GM21786 (cell line): ENCODE measurements around the gene ARFGEF2.
"Not testable (repeated sequence)": the region's sequence is repeated elsewhere in the genome, so short reads cannot be mapped to it uniquely, and the experiment has no call there.

ENCODE experiments used
- ATAC-seq: cut with Tn5 transposase; IDR thresholded peaks from one replicate; pipeline ENCODE4 v1.9.1; 2021; ENCODE audit not compliant: unreplicated experiment

The ARFGEF2 gene

DNA sequence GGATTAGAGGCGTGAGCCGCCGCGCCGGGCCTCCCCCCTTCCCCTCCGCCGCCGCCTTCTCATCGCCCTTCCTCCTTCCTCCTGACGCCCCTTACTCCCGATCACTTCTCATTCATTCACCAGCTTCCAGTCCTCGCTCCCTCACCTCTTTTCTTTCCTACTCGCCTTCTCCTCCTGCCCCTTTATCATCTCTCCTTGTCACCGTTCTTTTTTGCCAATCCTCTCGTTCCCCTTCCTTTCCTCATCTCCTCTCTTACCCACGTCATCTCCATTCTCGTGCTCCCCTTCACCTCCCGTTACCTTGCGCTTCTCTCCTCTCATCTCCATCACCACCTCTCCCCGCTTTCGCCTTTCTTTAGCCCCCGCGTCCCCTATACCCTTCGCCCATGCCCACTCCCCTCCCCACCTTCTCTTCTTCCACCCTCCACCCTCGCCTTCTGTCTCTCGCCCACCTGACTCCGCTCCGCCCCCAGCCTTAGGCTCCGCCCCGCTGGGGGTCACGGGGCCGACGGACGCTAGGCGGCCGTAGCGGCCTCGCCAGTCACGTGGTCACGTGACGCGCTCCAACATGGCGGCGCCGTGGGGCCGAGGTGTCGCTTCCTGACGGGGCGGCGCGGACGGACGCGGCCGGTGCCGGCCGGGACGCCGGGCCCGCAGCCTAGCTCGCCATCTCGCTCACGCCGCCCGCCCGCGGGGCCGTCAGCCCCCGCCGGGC is at the start of gene ARFGEF2:
ARFGEF2 (plus strand) TSS at position 544 of the 715 bp plus-strand sequence. CDS start 179 bp downstream, outside the sequence.
- ATAC-seq: peak; percentile 75

DNA sequence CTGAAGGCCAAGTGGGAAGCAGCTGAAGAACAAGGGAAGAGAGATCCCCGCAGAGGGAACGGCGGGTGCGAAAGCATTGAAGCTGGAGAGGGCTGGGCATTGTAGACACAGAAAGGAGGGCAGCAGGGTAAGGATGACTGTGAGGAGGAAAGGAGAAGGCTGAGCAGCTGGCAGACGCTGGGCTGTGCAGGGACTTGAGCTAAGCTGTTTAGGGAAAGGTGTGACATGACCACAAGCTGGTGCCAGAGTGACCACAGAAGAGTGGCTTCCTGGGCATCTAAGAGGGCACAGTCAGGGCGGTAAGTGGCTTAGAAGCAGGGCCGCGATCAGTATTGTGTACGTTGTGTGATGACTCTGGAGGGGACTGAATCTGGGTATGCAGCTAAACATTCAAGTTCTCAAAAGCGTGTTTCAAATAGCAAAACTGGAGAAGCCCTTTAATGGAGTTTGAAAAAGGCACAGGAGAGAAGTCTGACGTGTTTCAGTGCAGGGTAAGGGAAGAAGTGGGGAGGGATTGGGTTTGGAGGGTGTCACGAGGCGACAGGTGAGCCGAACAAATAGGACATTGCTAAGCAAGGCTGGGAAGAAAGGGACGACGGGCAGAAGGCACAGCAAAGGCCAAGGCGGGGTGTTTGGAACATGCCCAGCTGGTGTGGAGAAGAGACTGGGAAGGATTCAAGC is 46.1 kb upstream of the ARFGEF2 start:
- ATAC-seq: no peak

DNA sequence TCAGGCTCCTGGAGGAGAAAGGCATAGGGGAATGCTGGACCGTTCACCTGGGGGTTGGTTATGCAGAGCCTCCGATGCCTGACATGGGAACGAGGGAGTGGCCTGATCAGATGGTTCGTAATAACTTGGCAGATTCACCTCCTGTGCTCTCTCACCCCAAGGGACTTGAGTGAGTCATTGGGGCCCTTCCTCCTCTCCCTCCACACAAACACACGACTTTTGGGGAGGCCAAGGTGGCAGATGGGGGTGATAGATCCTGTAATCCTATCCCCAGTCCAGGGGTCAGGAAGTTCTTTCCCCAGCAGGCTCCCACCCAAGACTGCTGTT is 45.6 kb upstream of the ARFGEF2 start:
- ATAC-seq: no peak

DNA sequence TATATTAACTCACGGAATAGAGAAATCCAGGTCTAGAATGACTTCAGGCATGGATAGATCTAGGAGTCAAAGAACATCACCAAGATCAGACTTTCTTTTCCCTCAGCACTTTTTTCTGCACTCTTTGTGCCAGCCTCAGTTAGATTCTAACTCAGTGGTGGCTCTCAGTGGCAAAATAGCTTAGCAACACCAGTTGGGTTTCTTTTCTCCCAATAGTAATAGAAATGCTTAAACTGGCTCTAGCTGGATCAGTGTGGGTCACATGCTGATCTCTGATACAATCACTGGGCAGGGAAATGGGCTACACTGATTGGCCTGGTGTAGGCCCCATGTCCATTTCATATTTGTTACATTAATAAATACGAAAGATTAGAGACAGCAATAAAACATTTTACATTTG is 44.2 kb upstream of the ARFGEF2 start:
- no peak for ATAC-seq

DNA sequence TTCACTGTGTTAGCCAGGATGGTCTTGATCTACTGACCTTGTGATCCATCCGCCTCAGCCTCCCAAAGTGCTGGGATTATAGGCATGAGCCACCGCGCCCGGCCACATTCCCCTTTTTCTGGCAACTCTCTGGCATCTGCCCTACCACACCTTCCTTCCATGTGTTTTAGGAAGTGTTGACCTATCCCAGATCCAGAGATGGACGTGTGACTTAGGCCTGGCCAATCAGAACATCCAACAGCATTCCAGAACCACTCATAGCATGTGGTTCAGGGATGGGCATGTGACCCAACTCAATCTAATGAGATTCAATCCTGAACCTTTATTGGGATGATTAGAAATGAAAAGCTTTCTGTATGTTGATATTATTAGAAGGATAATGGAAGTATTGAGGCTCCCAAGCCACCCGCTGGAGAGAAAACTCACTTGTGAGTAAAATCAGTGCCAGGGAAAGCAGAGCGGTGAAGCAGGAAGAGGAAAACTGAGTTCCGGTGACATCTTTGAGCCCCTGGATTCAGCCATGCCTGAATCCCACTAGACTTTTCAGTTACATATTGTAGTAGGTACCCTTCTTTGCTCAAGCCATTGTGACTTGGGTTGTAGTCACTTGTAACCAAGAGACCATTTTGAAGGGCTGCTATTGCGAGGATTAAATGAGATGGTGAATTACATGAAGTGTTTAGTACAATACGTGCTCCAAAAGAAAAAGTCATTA is 42.8 kb upstream of the ARFGEF2 start:
- ATAC-seq: no peak

DNA sequence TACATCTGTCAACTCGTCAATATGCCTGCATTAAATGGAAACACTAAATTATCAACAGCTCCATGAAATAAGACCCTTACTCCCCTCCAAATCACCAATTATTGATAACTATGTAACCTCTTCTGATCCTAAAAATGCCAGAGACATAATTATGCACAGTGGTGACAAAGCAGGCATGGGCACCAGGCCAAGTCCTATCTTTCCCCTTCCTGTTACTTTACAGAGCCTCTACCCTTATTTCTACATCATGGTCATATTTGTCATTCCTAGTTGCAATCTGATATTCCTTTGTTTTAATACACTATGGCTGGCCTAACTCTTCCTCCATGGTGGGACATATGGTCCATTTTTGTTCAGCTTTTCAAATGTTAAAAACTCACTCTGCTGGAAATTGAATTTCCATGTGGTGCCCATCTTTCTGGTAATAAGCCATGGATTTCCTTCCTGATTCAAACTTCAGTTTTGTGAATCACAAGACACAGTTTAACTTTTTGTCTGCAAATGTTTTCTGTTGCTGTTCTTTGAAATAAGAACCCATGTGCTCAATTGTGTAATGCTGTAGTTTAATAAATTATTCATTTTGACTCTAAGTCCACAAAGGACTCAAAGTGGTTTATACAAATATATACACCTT is 41.8 kb upstream of the ARFGEF2 start:
- ATAC-seq: no peak

DNA sequence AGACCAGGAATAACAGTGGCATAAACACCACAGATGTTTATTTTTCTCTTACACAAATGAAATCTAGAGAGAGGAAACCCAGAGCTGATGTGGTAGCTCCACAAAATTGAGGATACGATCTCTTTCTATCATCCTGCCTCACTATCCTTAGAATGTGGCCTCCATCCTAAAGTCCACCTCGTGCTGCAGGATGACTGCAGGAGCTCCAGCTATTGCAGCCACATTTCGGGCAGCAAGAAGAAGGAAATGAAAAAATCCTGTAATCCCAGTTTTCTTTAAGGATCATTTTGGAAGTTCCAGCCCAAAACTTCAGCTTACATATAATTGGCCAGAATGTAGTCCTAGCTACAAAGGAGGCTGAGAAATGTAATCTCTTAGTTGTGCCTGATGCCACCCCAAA is 41.2 kb upstream of the ARFGEF2 start:
- no peak for ATAC-seq

DNA sequence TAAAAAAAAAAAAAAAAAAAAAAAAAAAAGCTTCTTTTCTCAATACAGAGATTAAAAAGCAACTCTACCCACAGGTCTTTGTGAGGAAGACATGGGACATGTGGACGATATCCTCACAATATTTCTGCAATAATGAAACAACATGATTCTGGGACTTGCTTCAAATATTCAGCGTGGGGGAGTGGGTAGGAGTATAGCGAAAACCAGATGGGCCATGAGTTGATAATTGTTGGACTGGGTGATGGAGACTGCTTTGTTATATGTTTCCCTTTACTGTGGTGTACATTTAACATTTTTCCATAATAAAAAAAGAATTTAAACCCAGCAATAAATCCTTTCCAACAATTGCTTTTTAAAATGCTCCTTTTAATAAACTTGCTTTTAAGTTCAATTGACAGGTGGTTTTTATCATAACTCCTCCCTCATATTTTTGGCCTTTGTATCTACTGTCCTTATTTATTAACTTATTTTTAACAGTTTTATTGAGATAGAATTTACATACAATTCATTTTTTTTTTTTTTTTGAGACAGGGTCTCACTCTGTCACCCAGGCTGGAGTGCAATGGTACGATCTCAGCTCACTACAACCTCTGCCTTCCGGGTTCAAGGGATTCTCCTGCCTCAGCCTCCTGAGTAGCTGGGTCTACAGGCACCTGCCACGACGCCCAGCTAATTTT is 40.4 kb upstream of the ARFGEF2 start:
- no peak for ATAC-seq

DNA sequence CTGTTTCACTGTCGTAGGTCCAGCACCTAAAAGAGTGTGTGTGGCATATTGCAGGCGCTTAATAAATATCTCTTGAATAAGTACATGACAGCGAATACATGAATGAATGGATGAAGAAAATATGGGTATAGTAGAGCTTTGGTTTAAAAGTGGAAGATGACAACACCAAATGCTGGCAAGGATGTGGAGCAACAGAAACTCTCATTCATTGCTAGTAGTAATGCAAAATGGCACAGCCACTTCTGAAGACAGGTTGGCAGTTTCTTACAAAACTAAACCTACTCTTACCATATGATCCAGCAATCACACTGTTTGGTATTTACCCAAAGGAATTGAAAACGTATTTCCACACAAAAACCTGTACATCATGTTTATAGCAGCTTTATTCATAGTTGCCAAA is 36.3 kb upstream of the ARFGEF2 start:
- ATAC-seq: no peak

DNA sequence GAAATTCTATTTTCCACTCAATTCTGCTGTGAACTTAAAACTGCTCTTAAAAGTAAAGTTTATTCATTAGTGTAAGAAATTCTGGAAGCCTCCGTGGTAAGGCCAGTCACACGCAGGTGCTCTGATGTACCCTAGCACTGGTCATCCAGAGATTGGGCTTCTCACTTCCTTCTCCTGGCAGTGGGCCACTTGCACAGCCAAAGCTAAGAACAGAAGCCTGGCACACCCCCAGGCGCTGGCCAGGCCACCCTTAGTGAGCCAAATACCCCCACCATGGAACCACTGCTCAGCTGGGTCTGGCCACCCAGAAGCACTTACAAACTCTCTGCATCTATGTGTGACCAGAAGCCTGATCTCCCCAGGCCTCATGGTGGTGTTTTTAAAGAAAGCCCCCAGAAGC is 35.3 kb upstream of the ARFGEF2 start:
- no peak for ATAC-seq

DNA sequence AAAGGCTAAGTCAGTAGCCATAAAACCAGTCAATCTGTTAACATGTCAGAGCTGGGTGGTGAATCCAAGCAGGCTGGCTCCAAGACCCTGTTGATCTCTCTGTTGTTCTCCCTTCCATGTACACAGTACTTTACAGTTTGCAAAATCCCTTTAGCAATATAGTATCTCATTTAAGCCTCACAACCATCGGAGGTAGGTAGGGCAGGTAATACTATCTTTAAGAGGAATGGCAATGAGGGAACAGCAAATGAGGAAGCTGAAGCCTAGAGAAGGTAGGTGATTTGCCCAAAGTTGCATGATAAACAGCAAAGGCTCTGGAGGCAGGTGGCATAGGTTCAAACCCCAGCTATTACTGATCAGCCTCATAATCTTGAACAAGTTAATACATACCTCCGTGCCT is 34.7 kb upstream of the ARFGEF2 start:
- no peak for ATAC-seq

DNA sequence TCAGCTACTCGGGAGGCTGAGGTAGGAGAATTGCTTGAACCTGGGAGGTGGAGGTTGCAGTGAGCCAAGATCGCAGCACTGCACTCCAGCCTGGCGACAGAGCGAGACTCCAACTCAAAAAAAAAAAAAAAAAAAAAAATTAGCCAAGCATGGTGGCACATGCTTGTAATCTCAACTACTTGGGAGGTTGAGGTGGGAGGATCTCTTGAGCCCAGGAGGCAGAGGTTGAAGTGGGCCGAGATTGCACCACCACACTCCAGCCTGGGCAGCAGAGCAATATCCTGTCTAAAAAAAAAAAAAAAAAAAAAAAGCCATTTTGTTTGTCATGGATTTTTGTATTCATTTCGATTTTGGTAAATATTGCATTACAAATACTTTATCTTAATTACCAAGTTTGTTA is 33.0 kb upstream of the ARFGEF2 start:
- not testable (repeated sequence) for ATAC-seq

DNA sequence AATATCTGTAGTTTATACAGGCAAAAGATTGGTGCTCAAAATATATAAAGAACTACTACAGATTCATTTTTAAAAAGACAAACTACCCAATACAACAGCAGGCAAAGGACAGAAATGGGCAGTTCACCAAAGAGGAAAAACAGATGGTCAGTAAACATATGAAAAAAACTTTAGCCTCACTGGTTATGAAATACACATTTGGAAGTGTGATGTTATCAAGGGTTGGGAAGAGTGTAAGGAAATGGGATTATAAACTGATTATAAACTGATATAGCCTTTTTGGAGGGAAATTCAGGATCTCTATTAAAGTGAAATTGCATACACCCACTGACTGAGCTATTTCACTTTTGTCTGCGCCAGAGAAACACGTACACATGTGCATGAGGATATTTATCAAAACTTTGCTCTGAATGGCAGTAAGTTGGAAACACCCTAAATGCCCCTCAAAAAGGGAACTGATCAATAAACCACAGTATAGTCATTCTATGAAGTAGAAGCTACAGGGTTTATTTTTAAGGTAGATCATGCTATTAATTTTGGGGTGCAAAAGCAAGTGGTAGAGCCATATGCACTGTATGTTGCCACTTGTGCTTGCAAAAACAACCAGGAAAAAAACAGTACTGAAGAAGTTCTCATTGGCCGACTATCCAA is 32.2 kb upstream of the ARFGEF2 start:
- no peak for ATAC-seq

DNA sequence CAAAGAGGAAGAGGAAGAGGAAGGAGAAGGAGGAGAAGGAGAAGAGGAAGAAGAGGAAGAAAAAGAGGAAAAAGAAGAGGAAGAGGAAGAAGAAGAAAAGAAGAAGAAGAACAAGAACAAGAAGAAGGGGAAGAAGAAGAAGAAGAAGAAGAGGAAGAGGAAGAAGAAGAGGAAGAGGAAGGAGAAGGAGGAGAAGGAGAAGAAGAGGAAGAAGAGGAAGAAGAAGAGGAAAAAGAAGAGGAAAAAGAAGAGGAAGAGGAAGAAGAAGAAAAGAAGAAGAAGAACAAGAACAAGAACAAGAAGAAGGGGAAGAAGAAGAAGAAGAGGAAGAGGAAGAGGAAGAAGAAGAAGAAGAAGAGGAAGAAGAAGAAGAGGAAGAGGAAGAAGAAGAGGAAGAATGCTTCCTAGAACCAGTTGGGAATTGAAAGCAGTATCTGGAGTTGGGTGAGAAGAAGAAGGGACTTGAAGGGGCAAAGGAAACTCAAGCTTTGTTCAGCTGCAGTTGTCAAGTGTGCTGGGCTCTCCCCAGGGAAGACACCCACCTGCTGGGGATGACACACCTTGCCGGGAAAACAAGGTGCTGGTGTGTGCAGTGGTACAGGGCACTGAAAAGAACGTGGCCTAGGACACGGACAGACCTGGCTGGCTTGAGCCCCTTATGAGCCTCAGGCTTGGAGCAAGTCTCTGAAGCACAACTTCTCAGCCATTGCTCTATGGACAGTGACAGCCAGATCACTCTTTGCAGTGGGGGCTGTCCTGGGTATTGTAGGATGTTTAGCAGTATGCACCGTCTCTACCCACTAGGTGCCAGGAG is 30.1 kb upstream of the ARFGEF2 start:
- ATAC-seq: no peak

DNA sequence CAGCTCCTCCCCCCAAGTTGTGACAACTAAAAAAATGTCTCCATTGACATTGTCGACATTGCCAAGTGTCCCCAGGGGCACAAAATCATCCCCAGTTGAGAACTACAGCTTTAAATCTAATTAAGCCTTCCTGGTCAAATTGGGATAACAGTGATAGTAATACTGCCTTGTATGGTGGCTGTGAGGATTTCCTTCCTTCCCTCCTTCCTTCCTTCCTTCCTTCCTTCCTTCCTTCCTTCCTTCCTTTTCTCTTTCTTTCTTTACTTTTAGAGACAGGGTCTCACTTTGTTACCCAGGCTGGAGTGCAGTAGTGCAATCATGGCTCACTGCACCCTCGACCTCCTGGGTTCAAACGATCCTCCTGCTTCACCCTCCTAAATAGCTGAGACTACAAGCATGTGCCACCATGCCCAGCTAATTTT is 29.5 kb upstream of the ARFGEF2 start:
- ATAC-seq: no peak

DNA sequence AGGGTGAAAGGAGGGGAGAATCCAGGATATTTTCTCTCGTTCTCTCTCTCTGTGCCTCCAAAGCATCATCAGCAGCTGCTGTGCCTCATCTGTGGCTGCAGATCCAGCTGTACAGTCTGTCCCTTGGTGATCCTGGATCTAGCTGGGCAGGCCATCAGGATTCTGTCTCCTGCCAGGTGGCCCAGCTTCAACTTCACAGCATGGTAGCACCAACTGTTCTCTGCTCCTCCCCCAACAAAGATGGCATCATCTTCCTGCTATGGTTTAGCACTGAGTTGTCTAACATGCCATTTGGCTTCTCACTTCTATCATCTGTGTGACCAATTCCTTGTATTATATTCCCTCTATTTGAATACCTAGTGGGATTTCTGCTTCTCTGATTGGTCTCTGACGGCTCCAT is 28.6 kb upstream of the ARFGEF2 start:
- ATAC-seq: no peak

DNA sequence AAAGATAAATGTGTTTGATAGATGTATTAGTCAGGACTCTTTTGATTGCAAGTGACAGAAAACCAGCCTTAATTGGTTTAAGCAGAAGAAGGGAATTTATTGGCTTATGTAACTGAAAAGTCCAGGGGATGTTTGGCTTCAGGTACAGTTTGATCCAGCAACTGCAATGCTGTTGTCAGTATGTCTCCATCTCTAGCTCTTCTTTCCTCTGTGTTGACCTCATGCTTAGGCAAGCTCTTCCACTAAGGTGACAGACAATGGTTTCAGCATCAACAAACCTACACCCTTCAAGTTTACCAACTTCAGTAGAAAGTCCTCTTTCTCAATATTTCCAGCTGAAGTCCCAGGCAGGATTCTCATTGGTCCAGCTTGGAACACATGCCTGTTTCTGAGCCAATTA is 28.1 kb upstream of the ARFGEF2 start:
- ATAC-seq: no peak

DNA sequence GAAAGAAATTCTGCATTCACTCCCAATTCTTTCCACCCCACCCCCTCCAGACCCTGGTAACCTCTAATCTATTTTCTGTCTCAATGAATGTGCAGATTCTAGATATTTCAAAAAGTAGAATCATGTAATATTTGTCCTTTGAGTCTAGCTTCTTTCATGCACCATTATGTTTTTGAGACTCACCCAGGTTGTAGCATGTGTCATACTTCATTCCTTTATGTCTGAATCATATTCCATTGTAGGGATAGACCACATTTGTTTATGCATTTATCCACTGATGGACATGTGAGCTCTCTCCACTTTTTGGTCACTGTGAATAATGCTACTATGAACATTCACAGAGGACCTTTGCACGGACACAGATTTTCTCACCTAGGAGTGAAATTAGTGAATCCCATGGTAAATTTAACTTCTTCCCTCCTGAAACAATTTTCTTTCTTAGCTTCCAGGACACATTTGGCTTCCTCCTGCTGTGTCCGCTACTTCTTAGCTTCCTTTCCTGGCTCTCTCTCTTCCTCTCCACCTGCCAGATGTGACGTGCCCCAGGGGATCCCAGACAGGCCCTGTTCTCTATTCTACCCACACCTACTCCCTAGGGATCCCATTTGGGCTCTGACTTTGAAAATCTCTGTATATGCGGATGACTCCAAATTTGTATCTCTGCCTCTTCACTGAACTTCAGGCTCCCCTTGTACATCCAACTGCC is 24.1 kb upstream of the ARFGEF2 start:
- ATAC-seq: no peak

DNA sequence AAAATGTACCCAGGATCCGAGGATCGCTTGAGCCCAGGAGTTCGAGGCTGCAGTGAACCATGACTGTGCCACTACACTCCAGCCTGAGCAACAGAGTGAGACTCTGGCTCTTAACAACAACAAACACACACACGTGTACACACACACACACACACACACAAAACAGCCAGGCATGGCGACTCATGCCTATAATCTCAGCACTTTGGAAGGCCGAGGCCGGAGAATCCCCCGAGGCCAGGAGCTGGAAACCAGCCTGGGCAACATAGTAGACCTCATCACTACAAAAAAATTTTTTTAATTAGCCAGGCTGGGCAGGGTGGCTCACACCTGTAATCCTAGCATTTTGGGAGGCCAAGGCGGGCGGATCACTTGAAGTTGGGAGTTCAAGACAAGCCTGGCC is 23.3 kb upstream of the ARFGEF2 start:
- ATAC-seq: no peak
